H9 (cell line): ENCODE measurements around the gene HCN4. TPM values are rescaled to one million over a fixed set of nuclear protein-coding genes. Genes with fewer than 3 reads are reported as not detected.

Source experiments
- DNase-seq: peaks from one replicate; pipeline ENCODE4 v3.0.0-alpha.2; 2017
- H2AFZ ChIP-seq: one replicate; pipeline ENCODE4 v1.6.1; 2013; ENCODE audit warnings: mild to moderate bottlenecking, low read length, control low read depth, moderate library complexity
- H2AK5ac ChIP-seq: 2 replicates; pipeline ENCODE4 v1.6.1; 2013; ENCODE audit warnings: low read length, control low read depth, mixed read lengths; ENCODE audit not compliant: insufficient read length
- H2BK120ac ChIP-seq: one replicate; pipeline ENCODE4 v1.6.1; 2013; ENCODE audit warnings: low read depth, mild to moderate bottlenecking, low read length, control low read depth, inconsistent platforms; ENCODE audit not compliant: poor library complexity, severe bottlenecking
- H2BK12ac ChIP-seq: 2 replicates; pipeline ENCODE4 v1.6.1; 2013; ENCODE audit warnings: low read length, control low read depth, mixed read lengths, low read depth; ENCODE audit not compliant: insufficient read length
- H2BK15ac ChIP-seq: 2 replicates; pipeline ENCODE4 v1.6.1; 2013; ENCODE audit warnings: low read depth, low read length, control low read depth
- H2BK20ac ChIP-seq: one replicate; pipeline ENCODE4 v1.6.1; 2013; ENCODE audit warnings: low read depth, mild to moderate bottlenecking, low read length, control low read depth, inconsistent platforms; ENCODE audit not compliant: poor library complexity, severe bottlenecking
- H2BK5ac ChIP-seq: 2 replicates; pipeline ENCODE4 v1.6.1; 2013; ENCODE audit warnings: low read length, control low read depth, mixed read lengths; ENCODE audit not compliant: insufficient read length
- H3K14ac ChIP-seq: 2 replicates; pipeline ENCODE4 v1.6.1; 2013; ENCODE audit warnings: low read length, control low read depth; ENCODE audit not compliant: insufficient read depth
- H3K18ac ChIP-seq: 2 replicates; pipeline ENCODE4 v1.6.1; 2013; ENCODE audit warnings: low read depth, mild to moderate bottlenecking, mixed read lengths, low read length, control low read depth; ENCODE audit not compliant: insufficient read length
- H3K23ac ChIP-seq: 2 replicates; pipeline ENCODE4 v1.6.1; 2013; ENCODE audit warnings: low read length, control low read depth, mixed read lengths, low read depth; ENCODE audit not compliant: insufficient read length
- H3K23me2 ChIP-seq: 2 replicates; pipeline ENCODE4 v1.6.1; 2013; ENCODE audit warnings: low read depth, mild to moderate bottlenecking, mixed read lengths, low read length, control low read depth; ENCODE audit not compliant: insufficient read length, poor library complexity, severe bottlenecking
- H3K27ac ChIP-seq: 2 replicates; pipeline ENCODE4 v1.5.1; 2013; ENCODE audit warnings: low read length, control low read depth, mixed read lengths, low read depth; ENCODE audit not compliant: insufficient read length
- H3K27me3 ChIP-seq: 2 replicates; pipeline ENCODE4 v1.6.1; 2013; ENCODE audit warnings: low read length, control low read depth, inconsistent platforms; ENCODE audit not compliant: insufficient read depth
- H3K4ac ChIP-seq: 2 replicates; pipeline ENCODE4 v1.6.1; 2013; ENCODE audit warnings: low read depth, mild to moderate bottlenecking, control low read depth, inconsistent platforms, low read length, moderate library complexity
- H3K4me1 ChIP-seq: 2 replicates; pipeline ENCODE4 v1.6.1; 2013; ENCODE audit warnings: low read length, control low read depth, inconsistent platforms; ENCODE audit not compliant: insufficient read depth
- H3K4me2 ChIP-seq: 2 replicates; pipeline ENCODE4 v1.6.1; 2013; ENCODE audit warnings: low read length, control low read depth, mixed read lengths; ENCODE audit not compliant: insufficient read length, insufficient read depth
- H3K56ac ChIP-seq: 2 replicates; pipeline ENCODE4 v1.6.1; 2013; ENCODE audit warnings: low read depth, mild to moderate bottlenecking, mixed read lengths, low read length, control low read depth; ENCODE audit not compliant: insufficient read length
- H3K79me1 ChIP-seq: 2 replicates; pipeline ENCODE4 v1.6.1; 2013; ENCODE audit warnings: low read depth, mild to moderate bottlenecking, moderate library complexity, low read length, control low read depth, inconsistent platforms; ENCODE audit not compliant: insufficient read depth, poor library complexity, severe bottlenecking
- H3K79me2 ChIP-seq: 2 replicates; pipeline ENCODE4 v1.6.1; 2013; ENCODE audit warnings: low read length, control low read depth, inconsistent platforms; ENCODE audit not compliant: insufficient read depth
- H3K9ac ChIP-seq: 2 replicates; pipeline ENCODE4 v1.6.1; 2013; ENCODE audit warnings: low read length, control low read depth, mixed read lengths; ENCODE audit not compliant: insufficient read length; ENCODE audit errors: extremely low read depth
- H3K9me3 ChIP-seq: one replicate; pipeline ENCODE4 v1.6.1; 2013; ENCODE audit warnings: low read depth, low read length, inconsistent platforms; ENCODE audit not compliant: control insufficient read depth
- H3T11ph ChIP-seq: one replicate; pipeline ENCODE4 v1.6.1; 2013; ENCODE audit warnings: mild to moderate bottlenecking, low read length, control low read depth, inconsistent platforms
- H4K20me1 ChIP-seq: one replicate; pipeline ENCODE4 v1.6.1; 2013; ENCODE audit not compliant: control insufficient read depth, insufficient read length, insufficient read depth
- H4K5ac ChIP-seq: 2 replicates; pipeline ENCODE4 v1.6.1; 2013; ENCODE audit warnings: low read depth, mild to moderate bottlenecking, mixed read lengths, low read length, control low read depth; ENCODE audit not compliant: insufficient read length
- H4K8ac ChIP-seq: replicated peaks from 2 replicates; pipeline ENCODE4 v1.6.1; 2013; ENCODE audit warnings: low read length, control low read depth, mixed read lengths, low read depth; ENCODE audit not compliant: insufficient read length
- H4K91ac ChIP-seq: 2 replicates; pipeline ENCODE4 v1.6.1; 2013; ENCODE audit warnings: low read depth, mild to moderate bottlenecking, moderate library complexity, mixed read lengths, low read length, control low read depth; ENCODE audit not compliant: insufficient read length
- H3K27ac Mint-ChIP-seq, 3 experiments: 2 replicates in 2 of 3; 3 replicates in 1 of 3; pipeline ENCODE4 v1.8.0; 2020 to 2021; ENCODE audit warnings: mixed read lengths in 3 of 3, mild to moderate bottlenecking in 1 of 3, moderate library complexity in 1 of 3
- H3K27me3 Mint-ChIP-seq: 2 replicates; pipeline ENCODE4 v1.8.0; 2021; ENCODE audit warnings: low read depth, mild to moderate bottlenecking, moderate library complexity, mixed read lengths
- H3K36me3 Mint-ChIP-seq, 3 experiments: 2 replicates in 2 of 3; 3 replicates in 1 of 3; pipeline ENCODE4 v1.8.0; 2020 to 2021; ENCODE audit warnings: low read depth in 3 of 3, mixed read lengths in 3 of 3; ENCODE audit not compliant: insufficient read depth in 1 of 3
- H3K4me1 Mint-ChIP-seq, 2 experiments: 2 replicates each; pipeline ENCODE4 v1.8.0; 2020; ENCODE audit warnings: mixed read lengths in 2 of 2
- H3K4me3 Mint-ChIP-seq, 2 experiments: 2 replicates in 1 of 2; 3 replicates in 1 of 2; pipeline ENCODE4 v1.8.0; 2020 to 2021; ENCODE audit warnings: mild to moderate bottlenecking in 2 of 2, mixed read lengths in 2 of 2, moderate library complexity in 1 of 2
- H3K9me3 Mint-ChIP-seq, 2 experiments: 2 replicates in 1 of 2; 3 replicates in 1 of 2; pipeline ENCODE4 v1.8.0; 2020; ENCODE audit warnings: mild to moderate bottlenecking in 2 of 2, mixed read lengths in 2 of 2, moderate library complexity in 1 of 2
- CTCF ChIP-seq: fragments of 200-600 bp; sonication (generic); conservative IDR thresholded peaks from 3 replicates; pipeline ENCODE4 v1.8.0; 2021; ENCODE audit warnings: antibody characterized with exemption, mild to moderate bottlenecking
- WGBS: extraction: QIAGEN DNeasy Blood & Tissue Kit; methylation state at CpG from one replicate; pipeline ENCODE4 v1.1.7; 2013; ENCODE audit warnings: missing lambda C conversion rate, low lambda C conversion rate, mixed read lengths; ENCODE audit not compliant: insufficient read length; ENCODE audit errors: extremely low coverage; 5-methylcytosine and 5-hydroxymethylcytosine counted together
- total RNA-seq: library from RNA; stranded (reverse); gene quantifications from 2 replicates; pipeline ENCODE4 v1.2.1, GENCODE V29; 2021

Gene HCN4
- total RNA-seq, 1 experiment from 2014 or later = 10.5 TPM

- H3K14ac ChIP-seq = no peak overlapping the region; the same call in 1 of the 2 replicates
- H2BK20ac ChIP-seq = no peak overlapping the region
- Mint-ChIP-seq H3K36me3 (no peaks in the 10 kb centered on the region), H3K27ac (no peak overlapping the region), H3K4me1 (peaks cover 4 to 10% of the 10 kb centered on the region in 2 experiments), H3K9me3 (no peaks in the 10 kb centered on the region), H3K27me3 (peaks cover 2% of the 10 kb centered on the region; the same call in 1 of the 2 replicates), H3K4me3 (no peak overlapping the region)
- H2BK120ac ChIP-seq = no peak overlapping the region
- no peak overlapping the region for H2BK12ac ChIP-seq
- H3K23me2 ChIP-seq = no peaks in the 10 kb centered on the region
- no peak overlapping the region for H2AK5ac ChIP-seq
- H3K18ac ChIP-seq = no peak overlapping the region
- no peak overlapping the region for H3K4me2 ChIP-seq
- peaks cover 4% of the 10 kb centered on the region for H4K20me1 ChIP-seq
- H4K8ac ChIP-seq = no peak overlapping the region
- H3K56ac ChIP-seq = no peak overlapping the region
- H2BK15ac ChIP-seq = no peak overlapping the region
- no peak overlapping the region for H3T11ph ChIP-seq
- H3K79me2 ChIP-seq = peaks cover 2% of the 10 kb centered on the region; the same call in 1 of the 2 replicates
- no peaks in the 10 kb centered on the region for H3K79me1 ChIP-seq
- no peak overlapping the region for H3K9ac ChIP-seq
- no CpG with 5 or more reads among the region's 3 CpGs for WGBS
- H3K4me1 ChIP-seq = peaks cover 16% of the 10 kb centered on the region
- H3K23ac ChIP-seq = no peak overlapping the region
- H3K4ac ChIP-seq = no peak overlapping the region
- no peaks in the 10 kb centered on the region for H3K9me3 ChIP-seq
- H3K27me3 ChIP-seq = no peaks in the 10 kb centered on the region
- no peak overlapping the region for H2AFZ ChIP-seq
- TF ChIP-seq CTCF = peak; percentile 25; the same call in 1 of the 3 replicates
- DNase-seq = no peak
- H3K27ac ChIP-seq = no peak overlapping the region
- H4K5ac ChIP-seq = no peak overlapping the region
- no peak overlapping the region for H4K91ac ChIP-seq
- H2BK5ac ChIP-seq = no peak overlapping the region
Observed at GRCh38 chr15:73353734-73354133, 15.0 kb downstream of the HCN4 start.
